Fibroblast of skin of right biceps (primary cell): ENCODE results near the gene ABCG4.
"Not testable (repeated sequence)": the region's sequence is repeated elsewhere in the genome, so short reads cannot be mapped to it uniquely, and the experiment has no call there.

Experiments used
- DNase-seq: peaks from one replicate; pipeline ENCODE4 v3.0.0-alpha.2; 2013

ABCG4 gene

DNA sequence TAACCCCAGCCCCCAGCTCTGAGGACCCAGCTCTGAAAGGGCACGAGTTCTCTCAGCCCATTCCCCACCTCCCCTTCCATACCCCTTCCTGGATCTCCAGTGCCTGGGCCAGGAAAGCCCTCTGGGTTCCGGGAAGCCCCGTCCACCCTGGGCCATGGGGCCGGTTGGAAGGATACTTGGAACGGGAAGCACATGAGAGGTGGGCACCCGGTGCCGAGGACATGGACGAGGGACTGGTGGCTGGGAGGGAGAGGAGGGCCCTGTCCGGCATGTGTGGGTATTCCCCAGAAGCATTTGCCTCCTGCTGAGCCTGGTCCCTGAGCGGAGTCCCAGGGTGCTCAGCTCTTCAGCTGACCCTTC is 32.6 kb upstream of the ABCG4 start:
- DNase-seq, result no peak

DNA sequence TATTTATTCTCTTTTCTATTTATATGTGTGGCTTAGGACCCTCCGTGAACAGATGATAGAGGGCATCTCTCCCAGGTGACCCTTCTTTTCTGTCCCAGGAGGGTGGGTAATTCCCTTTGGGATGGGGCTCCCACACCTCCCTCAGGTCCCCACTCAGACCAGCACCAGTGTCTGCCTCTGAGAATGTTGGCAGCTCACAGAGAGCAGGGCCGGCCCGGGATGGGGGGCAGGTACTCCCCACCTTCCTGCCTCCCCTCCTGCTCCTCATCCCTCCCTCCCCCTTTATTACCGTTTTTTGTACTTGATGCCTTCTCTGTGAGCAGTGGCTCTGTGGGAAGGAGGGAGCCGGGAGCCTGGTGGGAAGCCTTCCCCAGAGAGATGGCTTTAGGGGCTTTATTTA is 32.3 kb upstream of the ABCG4 start:
- DNase-seq, result no peak

DNA sequence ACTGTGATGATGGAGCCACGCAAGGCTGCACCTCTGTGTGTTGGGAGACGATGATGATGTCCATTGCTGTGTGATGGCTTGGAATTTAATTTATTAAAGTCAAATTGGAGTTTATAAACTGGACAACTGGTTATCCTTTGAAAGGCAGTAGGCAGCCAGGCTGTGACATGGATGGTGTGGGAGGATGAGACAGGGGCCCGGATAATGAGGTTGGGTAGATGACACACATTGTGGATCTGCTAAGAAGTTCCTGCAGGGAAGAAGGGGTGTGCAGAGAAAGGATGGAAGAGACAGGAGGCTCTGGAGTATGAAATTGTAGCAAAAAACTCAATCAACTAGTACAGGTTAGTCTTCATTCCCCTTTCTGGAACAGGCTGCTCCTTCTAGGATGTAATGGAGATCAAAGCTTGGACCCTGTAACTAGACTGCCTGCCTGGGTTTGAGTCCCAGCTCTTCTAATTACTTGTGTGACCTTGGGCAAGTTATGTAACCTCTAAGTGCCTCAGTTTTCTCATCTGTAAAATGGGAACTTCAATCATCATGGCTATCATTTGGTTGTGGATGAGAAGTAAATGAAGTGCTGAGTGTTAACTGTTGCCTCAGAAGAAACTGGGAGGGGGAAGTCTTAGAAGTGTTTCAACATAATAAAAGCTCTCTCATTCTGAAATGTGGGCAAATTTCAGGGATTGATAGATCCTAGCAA is 31.7 kb upstream of the ABCG4 start:
- DNase-seq, result no peak

GRCh38 chr11:119118227-119118626 is 30.6 kb upstream of the ABCG4 start:
- DNase-seq, result no peak

GRCh38 chr11:119118946-119119345 is 29.9 kb upstream of the ABCG4 start:
- no peak for DNase-seq

- peak; percentile 54 for DNase-seq
Observed at GRCh38 chr11:119120639-119121007, 28.2 kb upstream of the ABCG4 start.

DNA sequence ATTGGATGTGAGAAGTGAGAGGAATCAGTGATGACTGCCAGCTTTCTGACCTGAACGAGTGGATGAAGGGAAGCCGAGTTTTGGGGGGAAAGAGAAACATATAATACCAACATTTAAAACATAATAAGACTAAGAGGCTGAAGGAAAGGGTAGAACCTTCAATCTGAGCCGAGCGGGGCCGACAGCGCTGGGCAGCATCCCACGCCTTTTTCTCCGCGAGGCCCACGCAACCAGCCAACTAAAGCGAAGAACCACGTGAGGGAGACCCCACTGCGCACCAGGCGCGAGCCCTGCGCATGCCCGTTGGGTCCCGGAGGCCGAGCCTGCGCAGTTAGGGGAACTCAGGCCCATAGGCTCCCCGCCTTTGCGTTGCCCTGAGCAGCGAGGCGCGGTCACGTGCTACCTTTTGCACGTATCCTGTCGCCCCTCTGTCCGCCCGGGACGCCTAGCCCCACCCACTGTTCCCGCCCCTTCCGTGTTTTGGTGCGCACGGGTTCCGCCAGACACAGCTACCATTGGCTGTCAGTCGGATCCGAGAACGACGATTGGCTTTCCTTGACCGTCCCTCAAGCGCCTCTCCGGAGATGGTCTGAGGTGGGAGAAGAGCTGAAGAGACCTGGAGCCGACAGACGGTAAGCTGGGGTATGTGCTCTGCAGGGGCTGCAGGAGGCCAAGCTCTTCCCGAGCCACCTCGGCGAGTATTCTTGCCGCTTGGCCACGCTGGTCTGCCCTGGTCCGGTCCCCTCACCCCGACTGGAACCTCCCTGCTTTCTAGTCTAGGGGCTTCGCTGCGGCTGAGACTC is 27.6 kb upstream of the ABCG4 start, which contains the start of gene HINFP:
HINFP (plus strand) TSS at position 573 of the 803 bp plus-strand sequence. CDS start 5,365 bp downstream, outside the sequence.
- peak; percentile 99 for DNase-seq

DNA sequence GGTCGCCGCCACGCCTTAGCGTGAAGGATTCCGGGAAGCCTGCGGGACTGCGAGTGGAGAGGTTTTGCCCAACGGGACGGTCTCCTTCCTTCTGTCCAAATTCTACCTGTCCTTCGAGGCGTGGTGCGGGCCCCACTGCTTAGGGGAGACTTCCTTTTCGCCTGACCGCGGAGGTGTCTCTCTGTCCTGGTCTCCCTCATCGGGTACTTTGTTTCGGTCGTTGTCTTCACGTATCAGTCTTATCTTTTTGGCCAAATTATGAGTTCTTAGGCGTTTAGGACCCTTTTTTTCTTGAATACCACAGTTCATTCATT is 27.1 kb upstream of the ABCG4 start:
- DNase-seq, result no peak

- DNase-seq, result no peak
Observed at GRCh38 chr11:119125821-119126220, 23.0 kb upstream of the ABCG4 start.

- no peak for DNase-seq
Observed at GRCh38 chr11:119126675-119127268, 22.1 kb upstream of the ABCG4 start.

DNA sequence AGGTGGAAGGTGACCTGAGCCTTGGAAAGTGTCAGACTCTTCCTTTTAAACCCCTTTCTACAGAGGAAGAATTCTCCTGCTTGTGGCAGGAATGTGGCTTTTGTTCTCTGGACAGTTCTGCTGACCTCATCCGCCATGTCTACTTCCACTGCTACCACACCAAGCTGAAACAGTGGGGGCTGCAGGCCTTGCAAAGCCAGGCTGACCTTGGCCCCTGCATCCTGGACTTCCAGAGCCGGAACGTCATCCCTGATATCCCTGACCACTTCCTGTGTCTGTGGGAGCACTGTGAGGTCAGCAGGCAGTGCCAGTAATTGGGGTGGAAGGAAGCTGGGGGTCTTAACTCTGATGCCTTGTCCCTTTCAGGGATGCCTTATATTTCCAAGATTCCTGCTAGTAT is 18.2 kb upstream of the ABCG4 start:
- no peak for DNase-seq

DNA sequence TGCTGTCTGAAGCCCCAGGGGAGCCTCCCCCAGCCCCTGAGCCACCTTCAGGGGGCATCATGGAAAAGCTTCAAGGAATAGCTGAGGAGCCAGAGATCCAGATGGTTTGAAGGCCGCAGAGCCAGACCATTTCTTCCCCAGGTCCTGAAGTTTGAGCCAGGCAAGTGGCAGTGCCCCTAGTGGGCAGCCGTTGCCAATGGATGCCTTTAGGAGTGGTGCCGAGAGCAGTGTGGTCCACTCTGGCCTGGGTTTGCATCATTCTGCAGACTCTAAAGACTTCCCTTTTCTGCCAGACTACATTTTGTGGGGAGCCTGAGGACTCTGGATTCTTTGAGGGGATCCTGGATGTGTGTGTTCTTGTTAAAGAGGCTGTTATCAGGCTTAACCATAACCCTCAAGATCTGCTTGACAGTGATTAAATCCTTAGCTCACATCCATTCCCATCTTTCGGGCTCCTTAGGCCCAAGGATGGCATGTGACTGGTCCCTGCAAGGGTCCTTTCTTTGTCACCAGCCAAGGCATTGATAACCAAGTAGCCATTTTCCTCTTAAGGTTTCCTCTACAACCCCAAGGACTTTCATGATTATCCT is 14.4 kb upstream of the ABCG4 start:
- no peak for DNase-seq

GRCh38 chr11:119139276-119139675 is 9.6 kb upstream of the ABCG4 start:
- not testable (repeated sequence) for DNase-seq

- peak; percentile 64 for DNase-seq
Observed at GRCh38 chr11:119144825-119145486, 3.9 kb upstream of the ABCG4 start.

DNA sequence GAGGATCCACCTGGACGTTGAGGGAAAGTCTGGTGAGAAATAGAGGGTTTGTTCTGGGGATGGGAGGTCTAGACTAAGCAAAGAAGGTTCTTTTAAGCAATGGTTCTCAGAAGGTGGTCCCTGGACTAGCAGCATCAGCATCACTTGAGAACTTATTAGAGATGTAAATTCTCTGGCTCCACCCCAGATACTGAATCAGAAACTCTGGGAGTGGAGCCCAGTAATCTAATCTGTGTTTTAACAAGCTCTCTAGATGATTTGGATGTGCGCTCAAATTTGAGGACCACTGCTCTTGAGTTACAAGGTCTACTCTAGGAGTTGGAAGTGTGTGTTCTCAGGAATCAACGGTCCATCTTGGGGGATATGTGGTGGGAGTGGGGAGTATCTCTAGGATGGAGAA is 3.3 kb upstream of the ABCG4 start:
- no peak for DNase-seq

GRCh38 chr11:119147604-119148333 is 1.1 kb upstream of the ABCG4 start:
- DNase-seq, result no peak

GRCh38 chr11:119148720-119149017 is 183 bp upstream of the ABCG4 start:
- DNase-seq, result no peak

DNA sequence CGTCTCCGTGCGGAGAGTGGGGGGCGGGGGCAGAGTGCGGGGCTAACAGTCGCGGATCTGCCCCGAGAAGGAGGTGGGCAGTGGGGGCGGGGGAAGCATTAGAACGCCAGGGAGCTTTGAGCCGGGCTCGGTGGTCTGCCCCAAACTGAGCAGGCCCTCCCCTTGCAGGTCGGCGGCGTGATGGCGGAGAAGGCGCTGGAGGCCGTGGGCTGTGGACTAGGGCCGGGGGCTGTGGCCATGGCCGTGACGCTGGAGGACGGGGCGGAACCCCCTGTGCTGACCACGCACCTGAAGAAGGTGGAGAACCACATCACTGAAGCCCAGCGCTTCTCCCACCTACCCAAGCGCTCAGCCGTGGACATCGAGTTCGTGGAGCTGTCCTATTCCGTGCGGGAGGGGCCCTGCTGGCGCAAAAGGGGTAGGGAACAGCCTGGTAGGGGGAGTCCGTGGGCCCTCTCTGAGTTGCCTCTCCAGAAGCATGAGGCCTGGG is 979 bp downstream of the ABCG4 start:
- no peak for DNase-seq

DNA sequence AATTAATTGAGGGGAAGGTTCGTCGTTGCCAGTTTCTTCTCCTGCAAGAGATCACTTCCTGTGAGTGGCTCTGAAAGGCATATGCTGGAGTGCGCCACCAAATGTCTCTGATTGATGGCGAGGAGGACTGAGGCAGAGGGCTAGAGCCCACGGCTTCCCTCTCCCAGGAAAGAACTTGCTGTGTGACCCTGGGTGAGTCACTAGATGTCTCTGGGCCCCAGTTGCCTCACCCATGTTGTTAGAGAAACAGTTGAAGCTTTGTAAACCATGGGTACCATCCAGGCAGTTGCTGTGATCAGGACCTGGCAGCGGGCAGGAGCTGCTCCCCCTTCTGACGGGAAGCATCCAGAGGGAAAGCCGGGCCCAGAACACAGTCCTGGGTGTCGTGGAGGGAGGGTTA is 3.2 kb downstream of the ABCG4 start:
- DNase-seq, result no peak

DNA sequence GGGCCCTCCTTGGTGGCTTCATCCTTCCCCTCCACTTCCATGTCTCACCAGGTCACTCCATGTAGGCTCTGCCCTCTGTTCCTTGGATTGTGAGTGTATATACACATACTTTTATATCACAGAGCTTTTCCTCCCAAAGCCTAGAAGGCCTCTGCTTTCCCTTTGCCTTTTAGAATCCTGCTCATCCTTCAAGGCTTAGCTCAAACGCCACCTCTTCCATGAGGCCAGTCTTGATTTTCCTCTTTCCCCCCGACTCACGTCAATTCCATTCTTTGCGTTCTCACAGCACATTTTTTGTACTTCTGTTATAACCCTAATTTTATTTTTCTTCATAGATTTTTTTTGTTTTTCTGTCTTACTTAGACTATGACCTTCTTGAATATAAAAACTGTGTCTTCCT is 3.8 kb downstream of the ABCG4 start:
- no peak for DNase-seq

DNA sequence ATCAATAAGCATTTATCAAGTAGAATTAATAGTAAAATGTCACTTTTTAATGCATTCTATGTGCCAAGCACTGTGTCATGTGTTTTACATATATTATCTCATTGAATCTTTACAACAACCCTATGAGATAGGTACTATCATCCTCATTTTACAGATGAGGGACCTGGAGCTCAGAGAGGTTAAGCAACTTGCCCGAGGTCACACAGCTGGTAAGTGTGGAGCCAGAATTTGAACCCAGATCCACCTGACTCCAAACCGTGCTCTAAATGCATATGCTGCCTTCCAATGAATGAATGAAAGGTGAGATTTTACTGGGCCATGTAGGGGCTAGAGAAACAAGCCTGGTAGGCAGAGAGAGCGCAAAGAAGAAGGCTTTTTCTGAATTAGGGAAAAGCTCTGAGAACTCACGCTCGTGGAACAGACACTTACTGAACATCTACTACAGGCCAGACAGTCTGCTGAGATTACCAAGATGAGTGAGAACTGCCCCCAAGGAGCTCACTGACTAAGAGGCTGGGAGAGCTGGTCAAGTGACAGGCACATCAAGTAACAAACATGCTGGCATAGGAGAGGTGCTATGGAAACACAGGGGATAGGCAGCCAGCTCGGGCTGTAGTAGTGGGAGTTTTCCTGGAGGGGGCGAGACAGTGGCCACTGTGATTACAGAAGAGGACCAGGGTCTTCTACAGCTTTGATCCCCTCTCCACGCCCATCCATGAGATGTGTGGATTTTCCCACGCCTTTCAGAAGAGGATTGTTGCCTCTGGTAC is 4.4 kb downstream of the ABCG4 start:
- no peak for DNase-seq

DNA sequence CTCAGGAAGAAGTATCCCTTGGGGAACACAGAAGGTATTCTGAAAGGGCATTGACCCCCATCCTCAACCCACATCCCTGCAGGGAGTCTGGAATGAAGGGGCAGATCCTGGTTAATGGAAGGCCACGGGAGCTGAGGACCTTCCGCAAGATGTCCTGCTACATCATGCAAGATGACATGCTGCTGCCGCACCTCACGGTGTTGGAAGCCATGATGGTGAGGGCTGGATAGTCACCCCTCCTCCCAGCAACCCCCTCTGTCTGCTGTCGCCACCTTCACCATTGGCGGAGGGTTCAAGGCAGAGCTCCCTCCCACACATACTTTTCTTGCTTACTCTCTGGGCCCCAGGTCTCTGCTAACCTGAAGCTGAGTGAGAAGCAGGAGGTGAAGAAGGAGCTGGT is 5.3 kb downstream of the ABCG4 start:
- no peak for DNase-seq
